CD4-positive, alpha-beta T cell treated with Interleukin-17A for 1 hour (primary cell): ENCODE results near the gene INIP.

Experiments
- DNase-seq: peaks from one replicate; pipeline ENCODE4 v3.0.0-alpha.2; 2020

Gene INIP

GRCh38 chr9:112717661-112718331, at the start of gene INIP:
Gene INIP, minus strand, starts transcription at chr9:112718117. Its CDS starts 1,632 bp downstream, at chr9:112716485.
- peak; percentile 98 for DNase-seq

GRCh38 chr9:112765281-112765680, 47.4 kb upstream of the INIP start:
- no peak for DNase-seq

DNA sequence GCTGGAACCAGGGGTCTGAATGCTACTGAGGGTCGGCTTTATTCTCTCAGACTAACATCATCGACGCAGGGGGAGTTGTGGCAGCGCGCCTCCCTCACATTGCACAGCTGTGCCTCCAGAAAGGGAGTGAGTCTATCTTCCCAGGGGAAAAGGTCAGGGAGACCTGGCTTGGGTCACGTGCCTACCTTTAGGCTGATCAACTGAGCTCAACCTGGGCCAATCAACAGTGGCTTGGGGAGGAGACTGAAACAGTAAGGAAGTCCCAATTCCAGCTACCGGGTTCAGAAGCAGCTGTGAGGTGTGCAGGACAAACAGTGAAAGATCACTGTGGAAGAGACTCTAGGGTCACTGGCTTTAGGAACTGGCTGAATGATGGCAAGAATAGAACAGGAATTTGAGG, 46.9 kb upstream of the INIP start:
- DNase-seq, result no peak

DNA sequence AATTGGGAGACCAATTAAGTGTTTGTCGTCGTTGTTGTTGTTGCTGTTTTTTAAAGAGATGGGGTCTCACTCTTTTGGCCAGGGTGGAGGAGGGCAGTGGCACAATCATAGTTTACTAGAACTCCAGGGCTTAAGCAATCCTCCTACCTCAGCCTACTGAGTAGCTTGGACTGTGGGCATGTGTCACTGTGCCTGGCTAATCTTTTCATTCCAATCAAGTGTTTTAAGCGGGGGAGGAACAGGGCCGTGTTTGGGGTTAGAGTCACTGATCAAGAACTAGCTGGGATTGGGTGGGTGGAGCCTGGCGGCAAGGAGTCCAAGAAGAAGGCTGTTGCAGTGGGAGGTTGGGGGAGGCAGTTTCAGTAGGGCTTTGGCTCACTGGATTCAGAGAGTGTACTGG, 46.4 kb upstream of the INIP start:
- DNase-seq, result no peak

GRCh38 chr9:112762726-112763518, 45.0 kb upstream of the INIP start:
- DNase-seq, result no peak

GRCh38 chr9:112761912-112762655, 44.2 kb upstream of the INIP start:
- DNase-seq, result no peak

- DNase-seq, result no peak
Measured at GRCh38 chr9:112760821-112761220, 42.9 kb upstream of the INIP start.

DNA sequence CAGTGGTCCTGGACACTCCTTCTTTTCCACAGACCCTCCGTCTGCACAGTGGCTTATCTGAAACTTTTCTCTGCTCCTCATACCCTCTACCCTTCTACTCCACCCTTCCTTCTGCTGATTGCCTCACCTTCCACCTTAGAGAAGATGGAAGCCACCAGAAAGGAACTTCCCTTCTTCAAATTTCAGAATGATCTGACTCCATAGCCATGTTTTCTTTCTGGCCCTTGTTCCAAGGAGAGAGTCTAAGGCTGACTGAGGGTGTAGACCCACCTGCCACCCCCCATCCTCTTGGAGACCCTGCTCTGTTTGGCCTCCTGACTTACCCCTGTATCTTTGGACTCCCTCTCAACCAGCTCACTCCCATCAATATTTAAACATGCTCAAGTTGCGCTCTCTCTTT, 40.0 kb upstream of the INIP start:
- DNase-seq, result no peak

GRCh38 chr9:112757282-112757883, 39.5 kb upstream of the INIP start:
- no peak for DNase-seq

DNA sequence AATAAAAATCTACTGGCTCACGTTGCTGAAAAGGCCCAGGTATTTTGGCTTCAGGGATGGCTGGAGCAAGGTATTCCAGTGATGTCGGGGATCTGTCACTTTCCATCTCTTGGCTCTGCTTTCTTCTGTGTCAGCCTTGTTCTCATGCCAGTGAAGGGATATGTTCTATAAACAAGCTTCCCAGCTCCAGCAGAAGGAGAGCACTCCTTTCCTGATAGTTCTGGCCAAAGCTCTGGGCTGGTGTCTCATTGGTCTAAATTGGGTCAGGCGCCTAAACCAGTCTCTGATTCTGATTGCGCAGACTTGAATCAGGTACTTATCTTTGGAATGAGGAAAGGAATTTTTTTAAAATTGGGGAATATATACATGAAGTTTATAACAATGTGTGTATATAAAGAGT, 37.8 kb upstream of the INIP start:
- no peak for DNase-seq

DNA sequence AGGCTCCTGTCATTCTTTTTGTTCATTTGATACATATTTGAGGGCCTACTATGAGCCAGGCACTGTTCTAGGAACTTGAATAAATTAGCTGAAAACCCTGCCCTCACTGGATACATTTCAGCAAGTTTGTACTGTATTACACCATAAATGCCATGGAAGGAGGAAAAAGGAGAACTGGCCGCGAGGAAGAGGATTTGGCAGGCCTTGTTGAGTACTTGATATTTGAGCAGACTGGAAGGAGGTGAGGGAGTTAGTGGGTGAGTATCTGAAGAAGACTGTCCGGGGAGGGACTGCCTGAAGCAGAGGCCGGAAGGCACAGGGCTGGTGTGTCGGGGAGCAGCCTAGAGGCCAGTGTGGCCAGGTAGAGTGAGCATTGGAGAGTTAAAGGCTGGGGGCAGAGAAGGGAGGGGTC, 37.1 kb upstream of the INIP start:
- no peak for DNase-seq

DNA sequence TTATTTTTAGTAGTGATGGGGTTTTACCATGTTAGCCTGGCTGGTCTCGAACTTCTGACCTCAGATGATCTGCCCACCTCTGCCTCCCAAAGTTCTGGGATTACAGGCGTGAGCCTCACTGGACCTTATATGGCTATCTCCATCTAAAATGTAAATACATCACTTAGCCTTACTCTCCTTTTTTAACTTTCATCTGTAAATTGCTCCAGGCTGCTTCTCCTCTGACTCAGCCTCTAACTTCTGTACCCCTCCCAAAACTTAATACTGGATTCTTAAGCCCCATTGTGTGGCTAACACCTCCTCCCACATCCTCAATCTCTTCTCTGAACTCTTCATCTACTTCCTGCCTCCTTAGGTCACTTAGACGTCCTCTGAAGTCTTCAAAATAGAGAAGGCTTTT, 36.7 kb upstream of the INIP start:
- peak; percentile 68 for DNase-seq

- no peak for DNase-seq
Measured at GRCh38 chr9:112753725-112754124, 35.8 kb upstream of the INIP start.

DNA sequence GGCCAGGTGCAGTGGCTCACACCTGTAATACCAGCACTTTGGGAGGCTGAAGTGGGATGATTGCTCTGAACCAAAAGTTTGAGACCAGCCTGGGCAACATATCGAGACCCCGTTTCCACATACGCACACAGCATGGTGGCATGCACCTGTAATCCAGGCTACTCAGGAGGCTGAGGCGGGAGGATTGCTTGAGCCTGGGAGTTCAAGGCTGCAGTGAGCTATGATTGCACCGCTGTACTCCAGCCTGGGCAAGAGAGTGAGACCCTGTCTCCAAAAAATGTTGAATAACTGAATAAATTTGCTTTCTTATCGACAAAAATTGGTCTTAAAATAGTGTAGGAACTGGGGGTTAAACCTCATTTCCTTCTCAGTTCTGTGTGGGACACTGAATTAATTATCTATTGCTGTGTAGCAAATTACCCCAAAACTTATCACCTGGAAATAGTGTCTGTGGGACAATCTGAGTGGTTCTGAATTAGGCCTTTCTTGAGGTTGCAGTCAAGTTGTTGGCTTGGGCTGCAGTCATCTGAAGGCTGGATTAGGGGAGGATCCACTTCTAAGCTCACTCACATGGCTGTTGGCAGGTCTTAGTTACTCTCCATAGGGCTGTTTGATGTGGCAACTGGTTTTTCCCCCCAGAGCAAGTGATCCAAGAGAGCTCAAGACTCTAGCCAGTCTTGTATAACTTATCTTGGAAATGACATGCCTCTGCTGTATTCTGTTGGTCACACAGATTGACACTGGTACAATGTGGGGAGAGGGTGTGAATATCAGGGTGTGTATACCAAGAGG, 34.6 kb upstream of the INIP start:
- DNase-seq, result no peak

DNA sequence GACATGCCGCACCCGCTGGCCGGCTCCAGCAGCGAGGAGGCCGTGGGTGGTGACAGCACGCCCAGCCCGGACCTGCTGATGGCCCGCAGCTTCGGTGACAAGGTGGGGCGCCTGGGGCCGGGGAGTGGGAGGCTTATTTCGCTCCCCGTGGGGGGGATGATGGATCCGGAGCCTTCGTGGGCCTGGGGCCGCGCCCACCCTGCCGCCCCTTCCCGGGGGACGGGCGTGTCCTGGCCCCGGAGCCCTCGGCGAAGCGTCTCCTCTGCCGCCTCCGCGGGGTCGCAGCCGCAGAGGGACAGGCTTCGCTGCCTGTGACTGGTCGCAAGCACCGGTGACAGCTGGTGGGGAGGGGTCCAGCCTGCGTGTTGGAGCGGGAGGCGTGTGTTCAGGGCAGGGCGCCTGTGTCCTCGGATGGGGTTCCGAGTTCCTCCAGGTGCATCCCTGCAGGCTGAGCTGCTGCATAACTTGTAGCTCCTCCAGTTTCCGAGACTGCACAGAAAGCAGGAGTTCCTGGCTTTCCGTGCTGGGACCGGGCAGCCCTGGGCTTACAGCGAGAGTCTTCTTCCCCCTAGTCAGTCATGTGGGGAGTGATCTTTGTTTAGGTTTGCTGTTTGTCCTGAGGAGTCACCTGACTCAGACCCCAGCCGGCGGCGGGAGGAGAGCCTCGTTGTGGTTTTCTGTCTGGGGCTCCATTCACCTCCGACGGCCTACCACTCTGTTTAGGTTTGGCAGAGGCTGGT, 33.3 kb upstream of the INIP start:
- peak; percentile 58 for DNase-seq

DNA sequence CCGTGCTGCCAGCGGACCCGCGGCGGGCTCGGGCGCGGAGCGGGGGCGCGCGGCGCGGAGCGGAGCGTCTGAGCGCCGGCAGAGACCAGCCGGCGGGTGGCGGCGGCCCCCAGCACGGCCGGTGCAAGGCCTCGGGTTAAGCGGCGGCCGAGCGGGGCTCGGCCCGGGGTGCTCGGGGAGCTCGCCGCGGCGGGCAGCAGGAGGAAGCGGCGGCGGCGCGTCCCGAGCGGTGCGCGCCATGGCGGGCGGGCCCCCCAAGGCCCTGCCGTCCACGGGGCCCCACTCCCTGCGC, 32.8 kb upstream of the INIP start:
- no peak for DNase-seq

GRCh38 chr9:112750016-112750763, 32.3 kb upstream of the INIP start, which contains the start of gene SNX30:
Gene SNX30, plus strand, starts transcription at chr9:112750760. Its CDS starts 242 bp downstream, at chr9:112751002.
- DNase-seq, result peak; percentile 86

DNA sequence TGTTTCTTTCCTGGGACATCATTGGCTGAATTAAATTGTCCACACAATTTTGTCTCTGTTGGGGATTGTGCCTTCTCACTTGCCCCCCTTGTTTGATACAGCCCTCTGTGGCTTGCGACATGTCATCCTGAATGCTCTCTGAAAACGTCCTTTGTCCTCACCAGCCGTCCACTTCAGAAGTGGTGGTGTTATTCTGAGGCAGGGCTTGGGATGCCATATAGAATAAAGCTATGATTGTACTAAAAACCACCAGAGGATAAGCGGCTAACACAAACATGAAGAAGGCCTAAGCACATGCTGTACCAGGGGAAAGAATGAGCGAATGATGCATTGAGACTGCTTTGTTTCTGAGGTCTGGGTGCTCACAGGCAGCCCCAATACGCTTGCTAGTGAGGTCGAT, 29.2 kb upstream of the INIP start:
- no peak for DNase-seq

GRCh38 chr9:112744177-112744576, 26.3 kb upstream of the INIP start:
- no peak for DNase-seq

- DNase-seq, result no peak
Measured at GRCh38 chr9:112743216-112743836, 25.4 kb upstream of the INIP start.

- no peak for DNase-seq
Measured at GRCh38 chr9:112734892-112735291, 17.0 kb upstream of the INIP start.
